Colonic mucosa (tissue), 4 donors: Measurements from ENCODE around the gene PI4KA. TPM values are rescaled to one million over a fixed set of nuclear protein-coding genes. Genes with fewer than 3 reads are reported as not detected.

Experiments
- DNase-seq: peaks from one replicate; pipeline ENCODE4 v3.0.0-alpha.2; 2020
- H3K27ac ChIP-seq: fragments of 200-600 bp; one replicate; pipeline ENCODE4 v1.8.0; 2021
- H3K27me3 ChIP-seq: fragments of 200-600 bp; one replicate; pipeline ENCODE4 v1.8.0; 2021
- H3K36me3 ChIP-seq: fragments of 200-600 bp; one replicate; pipeline ENCODE4 v1.8.0; 2021
- H3K4me1 ChIP-seq: fragments of 200-600 bp; one replicate; pipeline ENCODE4 v1.8.0; 2021; ENCODE audit warnings: mild to moderate bottlenecking
- H3K4me3 ChIP-seq: fragments of 200-600 bp; one replicate; pipeline ENCODE4 v1.8.0; 2021
- H3K9ac ChIP-seq, 2 donors: one replicate each; pipeline ENCODE4 v1.7.0; 2013; ENCODE audit warnings: control low read depth in 2 of 2, low read depth in 2 of 2, low read length in 2 of 2
- H3K9me3 ChIP-seq: fragments of 200-600 bp; one replicate; pipeline ENCODE4 v1.8.0; 2021
- CTCF ChIP-seq: fragments of 200-600 bp; IDR thresholded peaks from one replicate; pipeline ENCODE4 v1.8.0; 2022; ENCODE audit warnings: antibody characterized with exemption, mild to moderate bottlenecking
- intact Hi-C: fragments of 100-400 bp; cut with DNase I; formaldehyde crosslinking; loops from one replicate; pipeline ENCODE4 v1.14.1; 2022
- total RNA-seq, 2 donors: library from RNA; stranded (reverse); fragmentation: NEBNext Ultra II Directional in 1 of 2; extraction: Animal tissue kit (Norgen Biotek cat#: 25700) in 1 of 2; gene quantifications; one replicate each; pipeline ENCODE4 v1.2.1, GENCODE V29; 2021
- donor health status: healthy.
- donor health status: DM: no; HTN: no; CAD: no.
- donor health status: DM: no; HTN: no; CAD: no.

The PI4KA gene
- total RNA-seq, 2 donors from 2014 or later: 69.4 to 86.8 TPM

- no peak for DNase-seq
- H3K27me3 ChIP-seq: no peaks in the 10 kb centered on the region
- no peak for TF ChIP-seq CTCF
- intact Hi-C loops: no loop called here
- H3K36me3 ChIP-seq: peaks cover 3% of the 10 kb centered on the region
- no peak overlapping the region for H3K4me3 ChIP-seq
- no peaks in the 10 kb centered on the region for H3K4me1 ChIP-seq
- H3K9me3 ChIP-seq: no peaks in the 10 kb centered on the region
- no peak overlapping the region for H3K27ac ChIP-seq
- no peak overlapping the region for H3K9ac ChIP-seq
Measured at GRCh38 chr22:20746431-20747189, 112.0 kb downstream of the PI4KA start.

- no peak overlapping the region for H3K9ac ChIP-seq
- no peaks in the 10 kb centered on the region for H3K9me3 ChIP-seq
- no peak overlapping the region for H3K27ac ChIP-seq
- peaks cover 3% of the 10 kb centered on the region for H3K36me3 ChIP-seq
- H3K27me3 ChIP-seq: no peaks in the 10 kb centered on the region
- no peak for TF ChIP-seq CTCF
- intact Hi-C loops: no loop called here
- H3K4me1 ChIP-seq: no peaks in the 10 kb centered on the region
- DNase-seq: no peak
- H3K4me3 ChIP-seq: no peak overlapping the region
Measured at GRCh38 chr22:20745119-20745518, 113.5 kb downstream of the PI4KA start.

- no peaks in the 10 kb centered on the region for H3K4me1 ChIP-seq
- no peak for DNase-seq
- H3K4me3 ChIP-seq: no peak overlapping the region
- H3K27me3 ChIP-seq: no peaks in the 10 kb centered on the region
- no peaks in the 10 kb centered on the region for H3K9me3 ChIP-seq
- no peak overlapping the region for H3K27ac ChIP-seq
- intact Hi-C loops: no loop called here
- H3K9ac ChIP-seq: no peak overlapping the region
- peaks cover 3% of the 10 kb centered on the region for H3K36me3 ChIP-seq
- no peak for TF ChIP-seq CTCF
Measured at GRCh38 chr22:20744456-20744855, 114.2 kb downstream of the PI4KA start.

- no peak for DNase-seq
- H3K9me3 ChIP-seq: no peaks in the 10 kb centered on the region
Measured at GRCh38 chr22:20742764-20743163, 115.8 kb downstream of the PI4KA start.

More at GRCh38 chr22:20742764-20743163, 115.8 kb downstream of the PI4KA start:
- no peaks in the 10 kb centered on the region for H3K4me1 ChIP-seq
- H3K27ac ChIP-seq: no peak overlapping the region
- H3K27me3 ChIP-seq: no peaks in the 10 kb centered on the region
- no peak overlapping the region for H3K9ac ChIP-seq
- no peak for TF ChIP-seq CTCF
- peaks cover 3% of the 10 kb centered on the region for H3K36me3 ChIP-seq
- intact Hi-C loops: no loop called here
- no peak overlapping the region for H3K4me3 ChIP-seq
